Adrenal gland (tissue), 12 donors: ENCODE data around the gene PIK3R1. TPM values are rescaled to one million over a fixed set of nuclear protein-coding genes. Genes with fewer than 3 reads are reported as not detected.

ENCODE experiments used
- DNase-seq, 7 donors: peaks; one replicate each; pipeline ENCODE4 v3.0.0-alpha.2; 2019 to 2020
- H3K27ac ChIP-seq, 5 donors: fragments of 200-600 bp; sonication (generic) in 4 of 5; 1 replicate in 3 of 5; 2 replicates in 2 of 5; pipeline versions ENCODE4 v1.5.1 to v1.8.0; 2016 to 2020; ENCODE audit warnings: mild to moderate bottlenecking in 1 of 5
- H3K27me3 ChIP-seq: fragments of 200-600 bp; 2 replicates; pipeline ENCODE4 v1.8.0; 2021
- H3K36me3 ChIP-seq, 2 donors: fragments of 200-600 bp; replicated peaks in 1 of 2; 1 replicate in 1 of 2; 2 replicates in 1 of 2; pipeline versions ENCODE4 v1.5.1 to v1.8.0; 2018 to 2022
- H3K4me1 ChIP-seq, 2 donors: fragments of 200-600 bp; replicated peaks in 1 of 2; 1 replicate in 1 of 2; 2 replicates in 1 of 2; pipeline versions ENCODE4 v1.5.1 to v1.8.0; 2018 to 2021
- H3K4me3 ChIP-seq, 4 donors: fragments of 200-600 bp; sonication (generic) in 3 of 4; one replicate each; pipeline ENCODE4 v1.5.1; 2016 to 2018
- H3K9me3 ChIP-seq, 3 donors: fragments of 200-600 bp; sonication (generic) in 1 of 3; replicated peaks in 1 of 3; 1 replicate in 2 of 3; 2 replicates in 1 of 3; pipeline versions ENCODE4 v1.5.1 to v1.8.0; 2016 to 2021
- CTCF ChIP-seq, 6 experiments: fragments of 450-650 bp in 4 of 6; fragments of 200-600 bp in 2 of 6; sonication (generic) in 1 of 6; IDR thresholded peaks; 1 replicate in 5 of 6; 2 replicates in 1 of 6; pipeline versions ENCODE4 v1.5.1 to v1.8.0; 2016 to 2021; ENCODE audit warnings: antibody characterized with exemption in 6 of 6, mild to moderate bottlenecking in 2 of 6, moderate library complexity in 1 of 6
- POLR2A ChIP-seq, 2 donors: fragments of 450-650 bp; IDR thresholded peaks; one replicate each; pipeline ENCODE4 v1.6.1; 2017; ENCODE audit warnings: antibody characterized with exemption in 2 of 2, mild to moderate bottlenecking in 2 of 2, moderate library complexity in 1 of 2
- WGBS, 4 donors: extraction: QIAGEN DNeasy Blood & Tissue Kit in 2 of 4; methylation state at CpG; one replicate each; pipeline versions ENCODE4 v1.1.5 to v1.1.7; 2013 to 2017; 5-methylcytosine and 5-hydroxymethylcytosine counted together
- intact Hi-C, 2 donors: fragments of 100-400 bp; cut with DNase I; formaldehyde crosslinking; loops; one replicate each; pipeline versions ENCODE4 v1.14.1 to v1.15.0; 2022 to 2023
- polyA plus RNA-seq, 3 donors: library from polyadenylated mRNA; stranded (reverse); fragments of 200-250 nt in 2 of 3; fragments of 350-450 nt in 1 of 3; fragmentation: Illumina TruSeq in 1 of 3; extraction: RNeasy Lipid Tissue Mini Kit (QIAGEN cat#74804) in 1 of 3; gene quantifications; one replicate each; pipeline ENCODE4 v1.2.3, GENCODE V29; 2013 to 2014
- total RNA-seq, 9 donors: library from RNA; depleted of rRNA in 4 of 9; stranded (reverse); fragments of >200 nt in 4 of 9; fragments of 120-200 nt in 1 of 9; fragmentation: NEBNext Ultra II Directional in 1 of 9; extraction: Animal tissue kit (Norgen Biotek cat#: 25700) in 1 of 9; gene quantifications; one replicate each; pipeline versions ENCODE4 v1.1.0 to v1.2.4, GENCODE V29; 2013 to 2023
- donor health status: healthy with polysubstance abuse.
- donor health status: Bipolar disorder and iron deficiency.
- donor health status: DM: yes; HTN: yes; CAD: no.
- donor health status: DM: no; HTN: no; CAD: no.
- donor health status: DM: no; HTN: no; CAD: no.
- donor health status: DM: yes; HTN: yes; CAD: no.

PIK3R1 gene
- total and polyA plus RNA-seq, 12 donors = 4.9 to 110 (median 48.2) TPM

- WGBS, 4 donors = 0 to 1% (median 0%) methylated on average over 14 to 49 of the region's 49 CpGs
- H3K4me3 ChIP-seq = peak overlapping the region; percentile 70 to 96 (median 94)
- no peaks in the 10 kb centered on the region for H3K9me3 ChIP-seq
- TF ChIP-seq CTCF (IDR thresholded peaks at IDR 0.05) (no peak), POLR2A (IDR thresholded peaks at IDR 0.05) (peak in 1 of 2 donors; percentile 14)
- intact Hi-C loops = no loop called here
- H3K27ac ChIP-seq = peak overlapping the region; percentile 77 to 99 (median 94)
- H3K4me1 ChIP-seq = peaks cover 4 to 40% of the 10 kb centered on the region in 2 donors
- no peaks in the 10 kb centered on the region for H3K36me3 ChIP-seq
- DNase-seq = peak; percentile 40 to 63 (median 53)
- H3K27me3 ChIP-seq = no peaks in the 10 kb centered on the region
Observed at GRCh38 chr5:68216245-68217046, 890 bp downstream of the PIK3R1 start.

- no peak for TF ChIP-seq POLR2A (IDR thresholded peaks at IDR 0.05)
- no peak for TF ChIP-seq CTCF (IDR thresholded peaks at IDR 0.05)
- Histone ChIP-seq H3K36me3 (no peaks in the 10 kb centered on the region), H3K27ac (peak overlapping the region in 4 of 5 donors; percentile 93 to 99 (median 96)), H3K9me3 (no peaks in the 10 kb centered on the region), H3K4me3 (peak overlapping the region in 3 of 4 donors; percentile 70 to 95 (median 93)), H3K27me3 (no peaks in the 10 kb centered on the region), H3K4me1 (peaks cover 4 to 45% of the 10 kb centered on the region in 2 donors)
- no peak for DNase-seq
- intact Hi-C loops = no loop called here
- WGBS, 4 donors = 0 to 4% (median 1%) methylated on average over 3 of the region's 3 CpGs
Observed at GRCh38 chr5:68217047-68217355, 1.4 kb downstream of the PIK3R1 start.

DNA sequence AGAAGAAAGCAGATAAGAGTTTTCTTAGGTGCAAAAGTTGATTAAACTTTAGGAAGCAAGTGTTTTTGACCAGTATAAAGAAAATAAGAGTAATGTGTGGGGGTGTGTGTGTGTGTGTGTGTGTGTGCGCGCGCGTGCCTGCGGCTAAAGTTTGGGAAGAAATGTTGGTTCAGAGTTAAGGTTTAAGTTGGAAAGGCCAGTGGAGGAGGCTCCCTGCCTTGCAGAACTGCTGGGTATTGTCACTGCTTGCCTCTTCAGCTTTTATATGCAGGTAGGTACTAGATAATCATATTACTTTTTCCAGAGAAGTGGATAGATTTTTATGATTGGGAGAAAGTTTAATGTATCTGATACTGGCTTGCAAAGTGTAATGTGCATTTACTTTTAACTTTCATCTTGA is 2.0 kb downstream of the PIK3R1 start:
- no peak for TF ChIP-seq POLR2A (IDR thresholded peaks at IDR 0.05)
- no peak for TF ChIP-seq CTCF (IDR thresholded peaks at IDR 0.05)
- Histone ChIP-seq H3K9me3 (no peaks in the 10 kb centered on the region), H3K27me3 (no peaks in the 10 kb centered on the region), H3K36me3 (no peaks in the 10 kb centered on the region), H3K4me1 (peaks cover 4 to 51% of the 10 kb centered on the region in 2 donors), H3K4me3 (peak overlapping the region in 1 of 4 donors; percentile 70), H3K27ac (peak overlapping the region in 4 of 5 donors; percentile 93 to 99 (median 96))
- intact Hi-C loops = no loop called here
- no peak for DNase-seq
- 22 to 37% (median 25%) methylated on average over 5 of the region's 5 CpGs for WGBS, 4 donors

GRCh38 chr5:68219161-68219816 is 3.7 kb downstream of the PIK3R1 start:
- intact Hi-C loops = no loop called here
- no peaks in the 10 kb centered on the region for H3K9me3 ChIP-seq
- H3K4me3 ChIP-seq = peak overlapping the region in 1 of 4 donors; percentile 70
- WGBS, 4 donors = 73 to 78% (median 76%) methylated on average over 3 of the region's 3 CpGs
- H3K36me3 ChIP-seq = no peaks in the 10 kb centered on the region
- no peaks in the 10 kb centered on the region for H3K27me3 ChIP-seq
- TF ChIP-seq POLR2A (IDR thresholded peaks at IDR 0.05) = no peak
- no peak for TF ChIP-seq CTCF (IDR thresholded peaks at IDR 0.05)
- no peak for DNase-seq
- peak overlapping the region in 1 of 5 donors; percentile 1 for H3K27ac ChIP-seq
- H3K4me1 ChIP-seq = peaks cover 4 to 60% of the 10 kb centered on the region in 2 donors
